H9 (cell line): ENCODE data around the gene FAM193B. TPM values are rescaled to one million over a fixed set of nuclear protein-coding genes. Genes with fewer than 3 reads are reported as not detected.

Experiments
- DNase-seq: peaks from one replicate; pipeline ENCODE4 v3.0.0-alpha.2; 2017
- H2AFZ ChIP-seq: one replicate; pipeline ENCODE4 v1.6.1; 2013; ENCODE audit warnings: mild to moderate bottlenecking, low read length, control low read depth, moderate library complexity
- H2AK5ac ChIP-seq: 2 replicates; pipeline ENCODE4 v1.6.1; 2013; ENCODE audit warnings: low read length, control low read depth, mixed read lengths; ENCODE audit not compliant: insufficient read length
- H2BK120ac ChIP-seq: one replicate; pipeline ENCODE4 v1.6.1; 2013; ENCODE audit warnings: low read depth, mild to moderate bottlenecking, low read length, control low read depth, inconsistent platforms; ENCODE audit not compliant: poor library complexity, severe bottlenecking
- H2BK12ac ChIP-seq: 2 replicates; pipeline ENCODE4 v1.6.1; 2013; ENCODE audit warnings: low read length, control low read depth, mixed read lengths, low read depth; ENCODE audit not compliant: insufficient read length
- H2BK15ac ChIP-seq: 2 replicates; pipeline ENCODE4 v1.6.1; 2013; ENCODE audit warnings: low read depth, low read length, control low read depth
- H2BK20ac ChIP-seq: one replicate; pipeline ENCODE4 v1.6.1; 2013; ENCODE audit warnings: low read depth, mild to moderate bottlenecking, low read length, control low read depth, inconsistent platforms; ENCODE audit not compliant: poor library complexity, severe bottlenecking
- H2BK5ac ChIP-seq: 2 replicates; pipeline ENCODE4 v1.6.1; 2013; ENCODE audit warnings: low read length, control low read depth, mixed read lengths; ENCODE audit not compliant: insufficient read length
- H3K14ac ChIP-seq: 2 replicates; pipeline ENCODE4 v1.6.1; 2013; ENCODE audit warnings: low read length, control low read depth; ENCODE audit not compliant: insufficient read depth
- H3K18ac ChIP-seq: 2 replicates; pipeline ENCODE4 v1.6.1; 2013; ENCODE audit warnings: low read depth, mild to moderate bottlenecking, mixed read lengths, low read length, control low read depth; ENCODE audit not compliant: insufficient read length
- H3K23ac ChIP-seq: 2 replicates; pipeline ENCODE4 v1.6.1; 2013; ENCODE audit warnings: low read length, control low read depth, mixed read lengths, low read depth; ENCODE audit not compliant: insufficient read length
- H3K23me2 ChIP-seq: 2 replicates; pipeline ENCODE4 v1.6.1; 2013; ENCODE audit warnings: low read depth, mild to moderate bottlenecking, mixed read lengths, low read length, control low read depth; ENCODE audit not compliant: insufficient read length, poor library complexity, severe bottlenecking
- H3K27ac ChIP-seq: 2 replicates; pipeline ENCODE4 v1.5.1; 2013; ENCODE audit warnings: low read length, control low read depth, mixed read lengths, low read depth; ENCODE audit not compliant: insufficient read length
- H3K27me3 ChIP-seq: 2 replicates; pipeline ENCODE4 v1.6.1; 2013; ENCODE audit warnings: low read length, control low read depth, inconsistent platforms; ENCODE audit not compliant: insufficient read depth
- H3K4ac ChIP-seq: 2 replicates; pipeline ENCODE4 v1.6.1; 2013; ENCODE audit warnings: low read depth, mild to moderate bottlenecking, control low read depth, inconsistent platforms, low read length, moderate library complexity
- H3K4me1 ChIP-seq: 2 replicates; pipeline ENCODE4 v1.6.1; 2013; ENCODE audit warnings: low read length, control low read depth, inconsistent platforms; ENCODE audit not compliant: insufficient read depth
- H3K4me2 ChIP-seq: 2 replicates; pipeline ENCODE4 v1.6.1; 2013; ENCODE audit warnings: low read length, control low read depth, mixed read lengths; ENCODE audit not compliant: insufficient read length, insufficient read depth
- H3K56ac ChIP-seq: 2 replicates; pipeline ENCODE4 v1.6.1; 2013; ENCODE audit warnings: low read depth, mild to moderate bottlenecking, mixed read lengths, low read length, control low read depth; ENCODE audit not compliant: insufficient read length
- H3K79me1 ChIP-seq: 2 replicates; pipeline ENCODE4 v1.6.1; 2013; ENCODE audit warnings: low read depth, mild to moderate bottlenecking, moderate library complexity, low read length, control low read depth, inconsistent platforms; ENCODE audit not compliant: insufficient read depth, poor library complexity, severe bottlenecking
- H3K79me2 ChIP-seq: 2 replicates; pipeline ENCODE4 v1.6.1; 2013; ENCODE audit warnings: low read length, control low read depth, inconsistent platforms; ENCODE audit not compliant: insufficient read depth
- H3K9ac ChIP-seq: 2 replicates; pipeline ENCODE4 v1.6.1; 2013; ENCODE audit warnings: low read length, control low read depth, mixed read lengths; ENCODE audit not compliant: insufficient read length; ENCODE audit errors: extremely low read depth
- H3K9me3 ChIP-seq: one replicate; pipeline ENCODE4 v1.6.1; 2013; ENCODE audit warnings: low read depth, low read length, inconsistent platforms; ENCODE audit not compliant: control insufficient read depth
- H3T11ph ChIP-seq: one replicate; pipeline ENCODE4 v1.6.1; 2013; ENCODE audit warnings: mild to moderate bottlenecking, low read length, control low read depth, inconsistent platforms
- H4K20me1 ChIP-seq: one replicate; pipeline ENCODE4 v1.6.1; 2013; ENCODE audit not compliant: control insufficient read depth, insufficient read length, insufficient read depth
- H4K5ac ChIP-seq: 2 replicates; pipeline ENCODE4 v1.6.1; 2013; ENCODE audit warnings: low read depth, mild to moderate bottlenecking, mixed read lengths, low read length, control low read depth; ENCODE audit not compliant: insufficient read length
- H4K8ac ChIP-seq: replicated peaks from 2 replicates; pipeline ENCODE4 v1.6.1; 2013; ENCODE audit warnings: low read length, control low read depth, mixed read lengths, low read depth; ENCODE audit not compliant: insufficient read length
- H4K91ac ChIP-seq: 2 replicates; pipeline ENCODE4 v1.6.1; 2013; ENCODE audit warnings: low read depth, mild to moderate bottlenecking, moderate library complexity, mixed read lengths, low read length, control low read depth; ENCODE audit not compliant: insufficient read length
- H3K27ac Mint-ChIP-seq, 3 experiments: 2 replicates in 2 of 3; 3 replicates in 1 of 3; pipeline ENCODE4 v1.8.0; 2020 to 2021; ENCODE audit warnings: mixed read lengths in 3 of 3, mild to moderate bottlenecking in 1 of 3, moderate library complexity in 1 of 3
- H3K27me3 Mint-ChIP-seq: 2 replicates; pipeline ENCODE4 v1.8.0; 2021; ENCODE audit warnings: low read depth, mild to moderate bottlenecking, moderate library complexity, mixed read lengths
- H3K36me3 Mint-ChIP-seq, 3 experiments: 2 replicates in 2 of 3; 3 replicates in 1 of 3; pipeline ENCODE4 v1.8.0; 2020 to 2021; ENCODE audit warnings: low read depth in 3 of 3, mixed read lengths in 3 of 3; ENCODE audit not compliant: insufficient read depth in 1 of 3
- H3K4me1 Mint-ChIP-seq, 2 experiments: 2 replicates each; pipeline ENCODE4 v1.8.0; 2020; ENCODE audit warnings: mixed read lengths in 2 of 2
- H3K4me3 Mint-ChIP-seq, 2 experiments: 2 replicates in 1 of 2; 3 replicates in 1 of 2; pipeline ENCODE4 v1.8.0; 2020 to 2021; ENCODE audit warnings: mild to moderate bottlenecking in 2 of 2, mixed read lengths in 2 of 2, moderate library complexity in 1 of 2
- H3K9me3 Mint-ChIP-seq, 2 experiments: 2 replicates in 1 of 2; 3 replicates in 1 of 2; pipeline ENCODE4 v1.8.0; 2020; ENCODE audit warnings: mild to moderate bottlenecking in 2 of 2, mixed read lengths in 2 of 2, moderate library complexity in 1 of 2
- CTCF ChIP-seq: fragments of 200-600 bp; sonication (generic); conservative IDR thresholded peaks from 3 replicates; pipeline ENCODE4 v1.8.0; 2021; ENCODE audit warnings: antibody characterized with exemption, mild to moderate bottlenecking
- WGBS: extraction: QIAGEN DNeasy Blood & Tissue Kit; methylation state at CpG from one replicate; pipeline ENCODE4 v1.1.7; 2013; ENCODE audit warnings: missing lambda C conversion rate, low lambda C conversion rate, mixed read lengths; ENCODE audit not compliant: insufficient read length; ENCODE audit errors: extremely low coverage; 5-methylcytosine and 5-hydroxymethylcytosine counted together
- total RNA-seq: library from RNA; stranded (reverse); gene quantifications from 2 replicates; pipeline ENCODE4 v1.2.1, GENCODE V29; 2021

The FAM193B gene
- total RNA-seq, 1 experiment from 2014 or later, result 71.5 TPM

- Histone ChIP-seq H3K79me2 (peaks cover 5% of the 10 kb centered on the region; the same call in 1 of the 2 replicates), H3K56ac (no peak overlapping the region), H2BK5ac (no peak overlapping the region), H4K8ac (no peak overlapping the region), H2BK20ac (no peak overlapping the region), H3K23ac (no peak overlapping the region), H3K9me3 (no peaks in the 10 kb centered on the region), H3K27me3 (no peaks in the 10 kb centered on the region), H4K91ac (no peak overlapping the region), H3K79me1 (peaks cover 6% of the 10 kb centered on the region), H3K4me2 (no peak overlapping the region), H3K18ac (no peak overlapping the region), H3K27ac (no peak overlapping the region), H3K4me1 (no peaks in the 10 kb centered on the region), H2BK12ac (no peak overlapping the region), H2AFZ (no peak overlapping the region), H3K4ac (no peak overlapping the region), H3K9ac (no peak overlapping the region), H2AK5ac (no peak overlapping the region), H4K20me1 (no peaks in the 10 kb centered on the region), H3K23me2 (peaks cover 4% of the 10 kb centered on the region), H4K5ac (no peak overlapping the region), H3T11ph (no peak overlapping the region), H2BK120ac (no peak overlapping the region), H3K14ac (no peak overlapping the region), H2BK15ac (no peak overlapping the region)
- no peak overlapping the region for H3K27ac Mint-ChIP-seq
- H3K4me3 Mint-ChIP-seq, result no peak overlapping the region
- no peak for TF ChIP-seq CTCF
- H3K9me3 Mint-ChIP-seq, result peaks cover 0 to 3% of the 10 kb centered on the region in 2 experiments; a peak in 1 of 5 replicates
- H3K27me3 Mint-ChIP-seq, result peaks cover 3% of the 10 kb centered on the region; the same call in 1 of the 2 replicates
- peaks cover 11 to 16% of the 10 kb centered on the region in 2 experiments for H3K4me1 Mint-ChIP-seq
- peaks cover 29 to 56% (median 52%) of the 10 kb centered on the region in 3 experiments for H3K36me3 Mint-ChIP-seq
- no CpG with 5 or more reads among the region's 3 CpGs for WGBS
- no peak for DNase-seq
Measured at GRCh38 chr5:177520271-177520670, 34.1 kb downstream of the FAM193B start.
